Stimulated activated CD8-positive, alpha-beta memory T cell treated with anti-CD3 and anti-CD28 coated beads, Interleukin-7, amount 100 ng/mL, for 4 hours (primary cell): ENCODE data around the gene HMGCS2.
A peak's percentile ranks its signal among the peaks of the same experiment; 100 is the strongest.

Experiments
- DNase-seq, 2 donors: peaks; one replicate each; pipeline ENCODE4 v3.0.0-alpha.2; 2020; ENCODE audit warnings: low read depth in 2 of 2

The HMGCS2 gene

GRCh38 chr1:119768778-119769177, at the start of gene HMGCS2:
HMGCS2 (minus strand) TSS chr1:119768905; CDS start chr1:119768844, 61 bp downstream.
- DNase-seq, result no peak

DNA sequence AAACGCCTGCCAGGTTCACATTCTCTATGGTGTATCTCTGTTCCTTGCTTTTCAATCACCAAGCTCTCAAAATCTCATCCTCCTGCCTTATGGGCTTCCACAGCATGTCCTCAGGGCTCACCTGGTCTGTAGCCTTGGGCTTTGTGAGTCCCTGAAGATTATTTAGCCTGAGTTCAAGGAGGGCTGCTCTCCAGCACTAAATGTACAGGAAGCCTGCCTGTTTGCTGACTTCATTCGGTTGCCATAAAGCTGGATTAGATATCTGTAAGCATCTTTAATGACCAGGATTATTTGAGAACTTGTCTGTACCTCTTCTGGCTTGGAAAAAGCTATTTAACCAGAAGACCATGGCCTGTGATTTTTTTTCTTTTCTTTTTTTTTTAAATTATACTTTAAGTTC, 49.5 kb upstream of the HMGCS2 start:
- no peak for DNase-seq

GRCh38 chr1:119816407-119816806, 47.7 kb upstream of the HMGCS2 start:
- DNase-seq, result no peak

DNA sequence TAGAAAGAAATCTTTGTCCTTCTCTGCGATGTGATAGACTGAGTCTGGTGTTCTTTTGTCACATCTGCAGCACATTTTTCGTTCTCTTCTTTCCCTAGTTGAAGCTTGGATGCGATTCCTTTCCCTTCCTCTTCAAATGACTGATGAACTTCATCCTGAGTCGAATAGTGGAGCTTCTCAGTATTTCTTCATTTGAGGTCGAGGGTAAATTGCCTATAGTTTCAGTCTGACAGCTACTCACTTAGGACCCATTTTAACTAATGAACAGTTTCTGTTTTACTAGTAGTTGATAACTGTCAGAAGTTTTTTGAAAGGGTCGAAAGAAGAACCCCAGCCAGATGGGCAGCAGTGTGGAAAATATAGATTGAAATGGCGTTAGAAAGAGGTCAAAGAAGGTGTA, 47.2 kb upstream of the HMGCS2 start:
- no peak for DNase-seq

- no peak for DNase-seq
Observed at GRCh38 chr1:119815361-119815760, 46.7 kb upstream of the HMGCS2 start.

DNA sequence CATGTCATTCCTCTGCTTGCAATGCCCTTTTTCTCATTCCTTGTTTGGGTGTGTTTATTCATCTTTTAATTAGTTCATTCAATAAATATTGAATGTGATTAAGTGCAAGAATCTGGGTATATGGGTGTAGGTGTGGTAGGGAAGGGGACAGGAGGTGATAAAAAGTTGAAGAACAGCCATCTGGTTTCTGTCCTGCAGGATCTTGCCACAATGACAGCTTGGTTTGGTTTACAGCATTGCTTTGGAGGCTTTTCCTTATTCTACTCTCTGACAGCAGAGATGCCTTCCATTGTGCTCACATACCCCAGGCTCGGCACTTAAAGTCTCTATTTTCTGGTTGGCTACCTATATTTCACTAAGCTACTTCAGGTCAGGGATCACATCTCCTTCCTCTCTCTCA, 45.6 kb upstream of the HMGCS2 start:
- DNase-seq, result no peak

GRCh38 chr1:119811985-119812557, 43.4 kb upstream of the HMGCS2 start:
- no peak for DNase-seq

DNA sequence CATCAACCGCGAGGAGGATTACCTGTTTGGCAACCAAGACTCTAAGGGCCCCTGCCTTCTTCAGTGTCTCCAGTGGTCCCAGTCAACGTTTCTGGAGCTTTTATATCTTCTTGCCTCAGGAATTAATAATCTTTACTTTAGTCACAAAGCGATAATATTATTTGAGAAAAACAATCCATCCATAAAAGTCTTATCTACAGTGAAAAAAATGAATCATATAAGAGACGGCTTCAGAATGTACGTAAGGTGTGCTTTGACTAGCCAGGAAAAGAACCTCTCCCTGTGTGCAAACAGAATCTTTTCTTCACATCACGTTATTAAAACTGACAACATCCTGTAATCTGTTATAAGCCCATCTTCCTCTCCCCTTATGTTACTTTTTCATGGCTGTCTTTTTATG, 42.7 kb upstream of the HMGCS2 start, which contains the start of gene REG4:
Gene REG4 (minus strand): TSS at position 74 of the 400 bp plus-strand sequence. CDS start 2,691 bp downstream, outside the sequence.
- DNase-seq, result no peak

DNA sequence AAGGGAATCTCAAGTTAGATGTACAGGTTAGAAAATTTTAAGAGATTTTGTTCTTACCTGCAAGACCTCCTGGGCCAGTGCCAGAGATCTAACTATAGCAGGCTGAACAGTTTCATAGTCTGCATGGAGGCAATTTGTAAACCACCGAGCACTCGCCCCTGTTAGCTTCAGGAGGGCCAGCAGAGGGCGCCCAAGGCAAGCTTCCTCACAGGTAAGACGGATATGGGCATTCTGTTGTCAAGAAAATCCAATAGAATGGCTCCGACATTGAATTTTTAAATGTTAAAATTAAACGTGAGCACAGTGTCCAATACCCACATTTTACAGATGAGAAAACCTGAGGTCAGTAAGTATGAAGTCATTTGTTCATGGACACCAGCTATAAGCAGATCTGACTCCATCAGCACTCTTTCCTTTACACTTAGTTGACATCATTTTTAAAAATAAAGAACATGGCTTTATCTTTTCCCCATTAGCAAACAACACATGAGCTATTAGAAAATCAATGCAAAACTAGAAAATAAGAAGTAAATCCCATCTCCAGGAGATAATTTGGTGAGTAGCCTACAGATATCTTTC, 40.4 kb upstream of the HMGCS2 start:
- peak; percentile 38 to 50 for DNase-seq

DNA sequence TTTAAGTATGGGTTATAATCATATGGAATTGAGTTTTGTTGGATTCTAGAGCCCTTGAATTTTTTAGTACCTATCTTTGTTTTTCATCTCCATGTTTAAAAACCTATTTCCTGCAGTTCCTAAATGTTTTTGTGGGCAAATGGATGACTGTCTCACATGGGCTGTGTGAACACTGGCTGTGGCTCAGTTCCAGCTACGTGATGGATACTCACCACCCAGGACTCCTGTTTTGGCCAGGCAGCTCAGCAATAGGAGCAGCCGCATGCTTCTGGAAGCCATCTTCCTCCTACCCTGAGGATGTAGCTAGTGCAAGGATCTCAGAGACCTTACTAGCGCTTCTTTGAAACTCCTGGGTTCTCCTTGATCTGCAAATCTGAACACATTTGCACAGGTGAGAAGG, 39.8 kb upstream of the HMGCS2 start:
- no peak for DNase-seq

DNA sequence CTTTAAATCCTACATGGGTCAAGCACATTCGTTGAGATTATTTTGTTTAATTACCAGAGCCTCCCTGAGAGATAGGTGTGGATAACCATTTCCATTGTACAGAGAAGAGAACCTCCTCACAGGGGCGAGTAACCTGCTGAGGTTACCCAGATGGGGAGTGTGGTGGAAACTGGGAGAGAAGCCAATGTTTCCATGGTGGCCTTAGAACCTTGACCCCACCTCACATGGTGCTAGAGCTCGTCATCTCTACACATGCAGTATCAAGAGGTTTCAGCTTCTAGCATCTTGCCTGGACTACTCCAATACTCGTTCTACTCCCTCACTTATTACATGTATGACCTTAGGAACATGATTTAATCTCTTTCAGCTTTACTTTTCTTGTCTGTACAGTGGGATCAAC, 37.8 kb upstream of the HMGCS2 start:
- DNase-seq, result no peak

DNA sequence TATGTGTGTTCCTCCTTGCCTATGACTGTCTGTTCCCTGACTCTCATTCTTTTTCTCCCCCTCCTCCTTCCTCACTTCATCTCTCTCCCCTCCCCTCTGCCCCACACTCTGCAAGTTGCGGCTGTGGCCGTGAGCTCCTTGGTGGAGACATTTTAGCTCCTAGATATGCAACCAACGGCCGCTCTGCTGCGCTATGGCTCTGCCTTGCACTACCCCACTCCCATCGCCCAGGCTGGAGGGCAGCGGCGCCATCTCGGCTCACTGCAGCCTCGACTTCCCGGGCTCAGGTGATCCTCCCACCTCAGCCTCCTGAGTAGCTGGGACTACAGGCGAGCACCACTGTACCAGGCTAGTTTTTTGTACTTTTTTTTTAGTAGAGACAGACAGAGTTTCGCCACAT, 37.0 kb upstream of the HMGCS2 start:
- DNase-seq, result no peak

DNA sequence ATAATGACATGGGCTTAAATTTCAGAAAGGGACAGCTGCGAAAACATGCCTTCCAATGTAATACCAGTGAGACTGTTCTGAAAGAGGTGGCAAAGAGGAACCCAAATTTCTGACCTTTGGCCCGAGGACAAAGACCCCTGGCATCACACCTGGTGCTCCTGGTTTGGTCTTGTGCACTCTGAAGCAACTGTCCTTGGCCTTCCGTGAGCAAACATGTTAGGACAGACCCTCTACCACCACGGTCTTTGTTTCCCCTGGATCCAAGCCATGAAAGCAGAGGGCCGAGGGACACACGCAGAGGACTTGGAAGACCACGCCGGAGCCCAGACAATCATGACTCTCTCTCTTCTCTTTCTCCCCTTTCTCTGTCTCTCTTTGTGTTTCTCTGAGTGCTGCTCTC, 36.5 kb upstream of the HMGCS2 start:
- DNase-seq, result no peak

DNA sequence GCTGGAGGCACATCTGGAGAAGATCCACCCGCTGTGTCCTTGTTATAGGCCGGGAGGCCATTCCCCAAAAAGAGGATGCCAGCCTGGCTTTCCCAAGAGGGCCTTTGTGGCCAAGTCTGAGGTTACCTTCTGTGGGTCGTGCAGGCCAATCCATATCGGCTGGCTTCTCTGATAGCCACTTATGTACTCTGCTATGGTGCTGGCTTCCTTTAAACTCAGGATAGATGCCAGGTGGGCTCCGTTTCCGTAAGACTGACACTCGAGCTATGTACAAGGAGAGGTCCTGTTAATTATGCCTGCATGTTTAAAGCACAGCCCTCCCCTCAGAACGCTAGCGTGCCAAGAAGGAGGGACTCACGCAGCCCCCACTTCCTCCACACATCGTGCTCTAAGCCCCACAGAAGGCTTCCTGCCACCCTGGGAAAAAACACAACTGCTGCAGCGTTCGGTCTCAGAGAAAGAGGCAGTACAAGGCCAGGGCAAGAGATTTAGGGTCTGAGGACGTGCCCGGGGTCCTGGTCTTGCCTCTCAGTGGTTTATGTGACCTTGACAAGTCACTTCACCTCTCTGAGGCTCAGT, 31.0 kb upstream of the HMGCS2 start:
- DNase-seq, result peak in 1 of 2 donors; percentile 15

DNA sequence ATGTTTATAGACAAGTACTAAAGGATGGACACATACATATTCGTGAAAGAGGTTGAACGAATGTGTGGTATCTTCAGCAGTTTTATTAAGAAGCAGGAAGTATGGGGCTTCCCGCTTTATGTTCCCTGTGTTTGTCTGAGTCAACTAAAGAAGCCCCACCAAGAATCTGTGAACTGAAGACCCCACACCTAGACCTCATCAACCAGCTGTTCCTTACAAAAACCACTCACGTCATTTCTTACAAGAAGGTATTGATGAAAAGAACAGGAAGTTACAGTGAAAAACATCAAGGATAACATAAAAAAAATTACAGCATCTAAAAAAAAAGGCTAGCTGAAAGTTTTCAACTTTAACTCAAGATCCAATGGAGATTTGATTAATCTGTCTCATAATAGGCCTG, 30.3 kb upstream of the HMGCS2 start:
- DNase-seq, result no peak

- no peak for DNase-seq
Observed at GRCh38 chr1:119797606-119798005, 28.9 kb upstream of the HMGCS2 start.

- no peak for DNase-seq
Observed at GRCh38 chr1:119797162-119797561, 28.5 kb upstream of the HMGCS2 start.

DNA sequence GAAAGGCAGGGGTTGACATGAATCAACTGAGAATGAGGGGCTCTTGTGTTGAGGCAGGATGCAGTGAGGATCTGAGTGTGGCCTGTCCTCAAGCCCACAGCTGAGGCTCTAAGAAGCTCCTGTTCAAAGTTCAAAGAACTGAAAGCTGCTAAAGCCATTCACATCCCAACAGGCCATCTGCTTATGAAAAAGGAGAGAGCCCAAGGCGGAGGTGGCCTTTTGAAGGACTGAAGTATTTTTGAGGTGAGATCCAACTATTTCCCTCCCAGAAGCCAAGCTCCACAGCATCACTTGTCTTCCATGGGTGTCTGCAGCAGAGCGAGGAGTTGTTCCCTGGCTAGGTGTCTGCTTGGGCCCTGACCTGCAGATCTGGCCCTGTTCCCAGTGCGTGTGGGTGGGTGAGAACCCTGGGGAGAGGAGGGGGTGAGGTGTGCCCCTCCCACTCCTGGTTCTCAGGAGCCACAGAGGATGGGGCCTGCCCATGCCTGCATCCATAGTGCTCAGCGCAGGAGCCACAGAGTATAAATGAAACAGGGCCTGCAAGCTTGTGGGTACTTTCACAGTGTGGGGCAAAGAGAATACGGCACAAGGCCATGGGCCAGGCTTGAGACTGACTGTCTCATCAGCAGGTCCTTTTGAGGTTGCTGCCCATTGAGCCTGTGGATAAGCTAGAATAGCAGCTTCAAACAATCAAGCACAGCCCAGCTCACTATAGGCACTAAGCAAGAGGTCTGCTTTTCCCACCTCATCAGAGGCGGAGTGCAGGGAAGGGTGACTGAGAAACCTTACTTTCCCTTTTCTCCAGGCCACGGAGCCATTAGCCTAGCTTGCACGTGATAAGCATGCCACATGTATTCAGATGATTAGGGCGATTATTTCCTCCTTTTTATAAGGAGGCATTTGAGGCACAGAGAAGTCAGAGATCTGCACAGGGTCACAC, 26.8 kb upstream of the HMGCS2 start:
- DNase-seq, result no peak

GRCh38 chr1:119794876-119795240, 26.2 kb upstream of the HMGCS2 start:
- DNase-seq, result no peak

- no peak for DNase-seq
Observed at GRCh38 chr1:119794230-119794875, 25.6 kb upstream of the HMGCS2 start.

DNA sequence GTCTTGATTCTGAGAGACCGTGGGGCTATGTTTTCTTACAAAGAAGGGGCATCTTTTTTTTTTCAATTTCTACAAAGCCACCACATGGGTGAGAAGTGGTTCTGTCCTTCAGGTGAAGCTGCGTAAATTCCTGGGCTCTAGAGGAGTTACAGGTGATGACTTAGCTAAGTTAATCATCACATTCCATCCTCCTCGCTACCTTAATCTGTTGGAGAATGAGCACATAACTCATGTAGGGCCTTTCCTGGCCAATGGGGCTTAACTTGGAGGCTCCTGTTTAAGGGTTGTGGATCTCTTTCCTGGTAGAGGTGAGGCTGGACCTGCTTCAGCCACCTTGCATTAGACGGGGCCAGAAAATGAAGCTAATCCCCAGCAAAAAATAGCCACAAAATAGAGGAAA, 22.7 kb upstream of the HMGCS2 start:
- no peak for DNase-seq
